ENCODE measurements around the gene DNAH12.
"Not testable (repeated sequence)": the region's sequence is repeated elsewhere in the genome, so short reads cannot be mapped to it uniquely, and the experiment has no call there.

DNAH12 gene

DNA sequence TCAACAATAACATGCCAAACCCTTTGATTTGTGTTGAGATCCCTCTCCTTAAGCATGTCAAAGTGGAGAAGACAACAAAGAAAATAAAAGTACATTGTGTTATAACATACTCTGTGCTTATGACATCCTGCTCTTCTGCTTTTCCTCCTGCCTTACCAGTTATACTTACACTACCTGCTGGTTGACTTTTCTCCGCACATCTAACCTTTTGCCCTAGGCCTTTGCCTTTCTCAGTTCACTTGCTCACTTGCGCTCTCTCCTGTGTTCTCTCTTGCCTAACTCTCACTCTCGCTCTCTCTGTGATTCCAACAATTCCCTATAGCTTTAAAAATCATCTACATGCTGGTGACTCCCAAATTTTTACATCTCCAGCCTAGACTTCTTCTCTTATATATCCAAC lies 5.7 kb downstream of the DNAH12 start:
- H3K4me3 ChIP-seq (ENCODE audit: low read depth, low read length), result no peak overlapping the region
- no peak for DNase-seq (ENCODE audit: low read depth)

DNA sequence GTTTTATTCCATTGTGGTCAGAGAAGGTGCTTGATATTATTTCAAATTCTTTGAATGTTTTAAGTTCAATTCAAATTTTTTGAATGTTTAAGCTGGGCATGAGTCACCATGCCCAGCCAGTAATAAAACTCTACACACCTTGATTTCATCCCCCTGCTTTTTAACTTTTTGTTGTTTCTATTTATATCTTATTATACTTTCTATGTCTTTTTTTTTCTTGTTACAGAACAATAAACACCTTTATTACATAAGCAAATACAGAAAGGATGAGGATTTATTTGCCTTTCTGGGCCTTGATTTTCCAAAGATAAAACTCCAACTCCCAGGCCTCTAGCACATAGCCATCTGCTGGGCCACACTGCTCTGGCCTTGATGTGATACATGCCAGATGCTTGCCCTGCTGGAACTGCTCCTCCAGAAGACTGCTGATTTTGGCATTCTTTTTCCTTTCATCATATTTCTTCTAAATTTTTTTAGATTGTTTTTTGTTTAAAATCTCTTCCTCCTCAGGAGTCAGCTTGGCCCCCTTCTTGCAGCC lies 14.0 kb downstream of the DNAH12 start:
- no peak for DNase-seq (ENCODE audit: low read depth)
- no peak overlapping the region for H3K4me3 ChIP-seq (ENCODE audit: low read depth, low read length)

DNA sequence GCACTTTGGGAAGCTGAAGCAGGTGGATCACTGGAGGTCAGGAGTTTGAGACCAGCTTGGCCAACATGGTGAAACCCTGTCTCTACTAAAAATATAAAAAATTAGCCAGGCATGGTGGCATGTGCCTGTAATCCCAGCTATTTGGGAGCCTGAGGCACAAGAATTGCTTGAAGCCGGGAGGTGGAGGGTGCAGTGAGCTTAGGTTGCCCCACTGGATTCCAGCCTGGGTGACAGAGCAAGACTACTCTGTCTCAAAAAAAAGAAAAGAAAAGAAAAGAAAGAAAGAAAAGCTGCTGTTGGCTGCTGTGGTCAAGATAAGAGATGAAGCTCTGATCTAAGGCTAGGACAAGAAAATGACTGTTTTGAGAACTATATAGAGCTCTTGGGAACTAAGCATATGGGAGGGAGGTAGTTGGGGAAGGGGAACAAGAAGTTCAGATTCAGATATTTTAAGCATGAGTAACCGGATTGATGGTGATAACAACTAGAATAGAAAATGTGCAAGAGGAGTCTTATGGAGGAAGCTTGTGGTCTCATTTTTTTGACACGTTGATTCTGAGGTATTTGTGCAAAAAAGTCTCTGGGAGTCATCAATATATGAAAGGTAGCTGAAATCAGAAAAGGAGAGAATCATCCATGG lies 25.7 kb downstream of the DNAH12 start:
- no peak overlapping the region for H3K4me3 ChIP-seq (ENCODE audit: low read depth, low read length)
- DNase-seq (ENCODE audit: low read depth), result no peak

DNA sequence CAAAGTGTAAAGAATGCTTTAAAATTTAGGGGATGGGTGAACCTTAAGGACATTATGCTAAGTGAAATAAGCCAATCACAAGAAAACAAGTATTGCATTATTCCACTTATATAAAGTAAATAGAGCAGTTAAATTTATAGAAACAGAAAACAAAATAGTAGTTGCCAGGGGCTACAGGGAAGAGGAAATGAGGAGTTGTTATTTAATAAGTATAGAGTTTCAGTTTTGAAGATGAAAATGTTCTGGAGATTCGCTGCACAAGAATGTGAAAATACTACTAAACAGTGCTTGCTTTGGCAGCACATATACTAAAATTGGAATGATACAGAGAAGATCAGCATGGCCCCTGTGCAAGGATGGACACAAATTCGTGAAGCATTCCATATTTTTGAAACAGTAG lies 32.0 kb downstream of the DNAH12 start:
- no peak for DNase-seq (ENCODE audit: low read depth)
- H3K4me3 ChIP-seq (ENCODE audit: low read depth, low read length), result no peak overlapping the region

DNA sequence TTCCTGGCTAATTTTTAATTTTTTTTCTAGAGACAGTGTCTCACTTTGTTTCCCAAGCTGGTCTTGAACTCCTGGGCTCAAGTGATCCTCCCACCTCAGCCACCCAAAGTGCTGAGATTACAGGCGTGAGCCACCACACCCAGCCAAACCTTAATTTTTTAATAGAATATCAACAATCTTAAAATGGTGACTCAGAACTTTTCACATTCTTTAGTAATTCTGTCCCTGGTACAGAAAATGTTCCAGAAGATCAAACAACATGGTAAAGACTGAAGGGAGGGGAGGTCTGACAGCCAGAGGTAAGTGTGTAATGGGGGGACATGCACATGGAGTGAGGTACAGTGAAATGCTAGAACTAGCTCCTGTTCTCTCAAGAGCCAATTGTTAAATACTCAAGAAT lies 38.2 kb downstream of the DNAH12 start:
- H3K4me3 ChIP-seq (ENCODE audit: low read depth, low read length), result no peak overlapping the region
- no peak for DNase-seq (ENCODE audit: low read depth)

DNA sequence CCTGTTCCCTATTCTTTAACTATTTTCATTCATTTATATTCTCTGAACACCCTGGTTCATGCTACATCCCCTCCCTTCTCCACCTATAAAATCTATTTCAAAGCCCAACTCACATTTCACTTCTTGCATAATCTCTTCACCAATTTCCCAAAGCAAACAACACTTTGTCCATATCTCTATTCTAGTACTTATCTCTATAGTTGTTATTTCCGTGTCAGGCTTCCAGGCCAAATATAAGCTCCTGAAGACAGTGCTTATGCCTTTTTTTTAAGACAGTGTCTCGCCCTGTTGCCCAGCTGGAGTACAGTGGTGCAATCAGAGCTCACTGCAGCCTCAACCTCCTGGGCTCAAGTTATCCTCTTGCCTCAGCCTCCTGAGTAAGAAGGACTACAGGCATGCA lies 43.6 kb downstream of the DNAH12 start:
- H3K4me3 ChIP-seq (ENCODE audit: low read depth, low read length), result no peak overlapping the region
- DNase-seq (ENCODE audit: low read depth), result no peak

DNA sequence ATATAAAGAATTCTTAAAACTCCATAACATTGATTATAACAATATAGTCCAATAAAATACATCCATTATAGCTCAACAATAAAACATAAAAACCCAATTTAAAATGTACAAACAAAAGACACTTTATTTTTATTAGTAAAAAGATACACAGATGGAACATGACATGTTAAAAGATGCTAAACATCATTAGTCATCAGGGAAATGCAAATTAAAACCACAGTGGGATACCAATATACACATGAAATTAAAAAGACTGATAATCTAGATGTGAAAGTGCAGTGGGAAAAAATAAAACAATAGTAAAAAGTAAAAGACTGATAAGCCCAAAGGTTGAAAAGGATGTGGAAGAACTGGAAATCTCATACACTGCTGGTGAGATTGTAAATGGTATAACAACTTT lies 46.2 kb downstream of the DNAH12 start:
- no peak overlapping the region for H3K4me3 ChIP-seq (ENCODE audit: low read depth, low read length)
- DNase-seq (ENCODE audit: low read depth), result no peak

DNA sequence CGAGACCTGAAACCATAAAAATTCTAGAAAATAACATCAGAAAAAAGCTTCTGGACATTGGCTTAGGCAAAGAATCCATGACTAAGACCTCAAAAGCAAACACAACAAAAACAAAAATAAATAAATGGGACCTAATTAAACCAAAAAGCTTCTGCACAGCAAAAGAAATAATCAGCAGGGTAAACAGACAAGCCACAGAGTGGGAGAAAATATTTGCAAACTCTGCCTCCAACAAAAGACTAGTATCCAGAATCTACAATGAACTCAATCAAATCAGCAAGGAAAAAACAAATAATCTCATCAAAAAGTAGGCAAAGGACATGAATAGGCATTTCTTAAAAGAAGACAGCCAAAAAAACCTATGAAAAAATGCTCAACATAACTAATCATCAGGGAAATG lies 59.6 kb downstream of the DNAH12 start:
- H3K4me3 ChIP-seq (ENCODE audit: low read depth, low read length), result no peak overlapping the region
- DNase-seq (ENCODE audit: low read depth), result no peak

DNA sequence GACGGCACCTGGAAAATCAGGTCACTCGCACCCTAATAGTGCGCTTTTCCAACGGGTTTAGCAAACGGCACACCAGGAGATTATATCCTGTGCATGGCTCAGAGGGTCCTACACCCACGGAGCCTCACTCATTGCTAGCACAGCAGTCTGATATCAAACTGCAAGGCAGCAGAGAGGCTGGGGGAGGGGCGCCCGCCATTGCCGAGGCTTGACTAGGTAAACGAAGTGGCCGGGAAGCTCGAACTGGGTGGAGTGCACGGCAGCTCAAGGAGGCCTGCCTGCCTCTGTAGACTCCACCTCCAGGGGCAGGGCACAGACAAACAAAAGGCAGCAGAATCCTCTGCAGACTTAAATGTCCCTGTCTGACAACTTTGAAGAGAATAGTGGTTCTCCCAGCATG lies 67.0 kb downstream of the DNAH12 start:
- not testable (repeated sequence) for DNase-seq (ENCODE audit: low read depth); H3K4me3 ChIP-seq (ENCODE audit: low read depth, low read length)

DNA sequence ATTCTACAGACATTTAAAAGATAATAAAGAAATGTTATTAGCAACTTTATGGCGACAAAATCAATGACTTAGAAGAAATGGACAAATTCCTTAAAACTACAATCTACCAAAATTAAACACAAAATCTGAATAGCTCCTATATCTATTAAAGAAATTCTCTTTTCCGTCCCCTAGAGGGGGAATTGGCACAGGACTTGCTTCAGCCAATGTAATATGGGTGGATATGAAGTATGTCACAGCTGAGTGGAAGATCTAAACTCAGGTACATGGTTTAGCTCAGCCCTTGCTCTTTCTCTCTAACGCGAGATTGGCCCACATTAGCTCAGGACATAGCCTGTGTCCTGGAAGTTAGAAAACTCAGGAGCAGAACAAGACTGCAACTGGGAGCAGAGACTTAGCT lies 79.3 kb downstream of the DNAH12 start:
- DNase-seq (ENCODE audit: low read depth), result no peak
- H3K4me3 ChIP-seq (ENCODE audit: low read depth, low read length), result no peak overlapping the region

DNA sequence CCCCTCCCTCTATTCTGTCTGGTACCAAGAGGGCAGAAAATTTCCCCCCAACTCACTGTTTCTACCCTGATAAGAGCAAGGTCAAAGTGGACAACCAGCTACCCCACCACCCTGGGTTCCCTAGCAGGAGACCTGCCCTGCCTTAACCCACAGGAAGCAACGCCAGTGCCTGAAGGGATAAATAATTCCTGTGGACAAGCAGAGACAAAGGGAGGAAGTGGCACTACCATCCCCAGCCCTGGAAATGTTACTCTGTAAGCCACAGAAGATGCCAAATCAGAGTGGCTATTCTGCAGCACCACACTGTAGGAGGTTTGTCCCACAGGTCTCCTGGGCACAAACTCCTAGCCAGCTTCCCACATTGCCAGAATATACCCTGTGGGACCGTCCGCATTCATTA lies 80.1 kb downstream of the DNAH12 start:
- no peak overlapping the region for H3K4me3 ChIP-seq (ENCODE audit: low read depth, low read length)
- no peak for DNase-seq (ENCODE audit: low read depth)

DNA sequence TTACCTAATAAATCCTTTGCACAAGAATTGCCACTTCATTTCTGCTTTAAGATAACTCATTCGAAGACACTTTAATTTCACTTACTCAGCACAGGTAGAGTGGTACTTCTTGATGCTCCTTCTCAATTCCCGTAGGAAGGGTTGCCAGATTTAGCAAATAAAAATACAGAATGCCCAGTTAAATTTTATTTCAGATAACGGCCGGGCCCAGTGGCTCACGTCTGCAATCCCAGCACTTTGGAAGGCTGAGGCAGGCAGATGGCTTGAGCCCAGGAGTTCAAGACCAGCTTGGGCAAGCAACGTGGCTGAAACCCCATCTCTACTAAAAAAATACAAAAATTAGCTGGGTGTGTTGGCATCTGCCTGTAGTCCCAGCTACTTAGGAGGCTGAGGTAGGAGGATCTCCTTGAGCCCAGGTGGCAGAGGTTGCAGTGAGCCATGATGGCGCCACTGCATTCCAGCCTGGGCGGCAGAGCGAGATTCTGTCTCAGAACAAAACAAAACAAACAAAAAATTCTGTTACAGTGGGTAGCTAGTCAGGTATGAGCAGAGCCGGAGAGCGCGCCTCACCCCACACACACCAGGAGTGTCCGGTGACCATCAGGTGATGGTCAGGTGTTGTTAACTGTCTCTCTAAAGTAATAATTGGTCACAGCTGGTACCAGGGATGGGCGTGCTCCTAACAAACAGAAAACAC lies 92.8 kb downstream of the DNAH12 start:
- DNase-seq (ENCODE audit: low read depth), result no peak
- no peak overlapping the region for H3K4me3 ChIP-seq (ENCODE audit: low read depth, low read length)

DNA sequence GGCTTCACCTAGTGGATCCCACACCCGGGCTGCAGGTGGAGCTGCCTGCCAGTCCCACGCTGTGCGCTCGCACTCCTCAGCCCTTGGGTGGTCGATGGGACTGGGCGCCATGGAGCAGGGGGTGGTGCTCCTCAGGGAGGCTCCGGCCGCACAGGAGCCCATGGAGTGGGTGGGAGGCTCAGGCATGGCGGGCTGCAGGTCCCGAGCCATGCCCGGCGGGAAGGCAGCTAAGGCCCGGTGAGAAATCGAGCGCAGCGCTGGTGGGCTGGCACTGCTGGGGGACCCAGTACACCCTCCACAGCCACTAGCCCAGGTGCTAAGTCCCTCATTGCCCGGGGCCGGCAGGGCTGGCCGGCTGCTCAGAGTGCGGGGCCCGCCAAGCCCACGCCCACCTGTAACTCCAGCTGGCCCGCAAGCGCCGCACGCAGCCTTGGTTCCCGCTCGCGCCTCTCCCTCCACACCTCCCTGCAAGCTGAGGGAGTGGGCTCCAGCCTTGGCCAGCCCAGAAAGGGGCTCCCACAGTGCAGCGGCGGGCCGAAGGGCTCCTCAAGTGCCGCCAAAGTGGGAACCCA lies 94.8 kb downstream of the DNAH12 start:
- not testable (repeated sequence) for H3K4me3 ChIP-seq (ENCODE audit: low read depth, low read length); DNase-seq (ENCODE audit: low read depth)

DNA sequence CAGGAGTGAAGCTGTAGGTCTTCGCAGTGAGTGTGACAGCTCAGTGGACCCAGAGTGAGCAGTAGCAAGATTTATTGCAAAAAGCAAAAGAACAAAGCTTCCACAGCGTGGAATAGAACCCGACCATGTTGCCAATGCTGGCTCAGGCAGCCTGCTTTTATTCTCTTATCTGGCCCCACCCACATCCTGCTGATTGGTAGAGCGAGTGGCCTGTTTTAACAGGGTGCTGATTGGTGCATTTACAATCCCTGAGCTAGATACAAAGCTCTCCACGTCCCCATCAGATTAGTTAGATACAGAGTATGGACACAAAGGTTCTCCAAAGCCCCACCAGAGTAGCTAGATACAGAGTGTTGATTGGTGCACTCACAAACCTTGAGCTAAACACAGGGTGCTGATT lies 95.7 kb downstream of the DNAH12 start:
- not testable (repeated sequence) for DNase-seq (ENCODE audit: low read depth); H3K4me3 ChIP-seq (ENCODE audit: low read depth, low read length)

DNA sequence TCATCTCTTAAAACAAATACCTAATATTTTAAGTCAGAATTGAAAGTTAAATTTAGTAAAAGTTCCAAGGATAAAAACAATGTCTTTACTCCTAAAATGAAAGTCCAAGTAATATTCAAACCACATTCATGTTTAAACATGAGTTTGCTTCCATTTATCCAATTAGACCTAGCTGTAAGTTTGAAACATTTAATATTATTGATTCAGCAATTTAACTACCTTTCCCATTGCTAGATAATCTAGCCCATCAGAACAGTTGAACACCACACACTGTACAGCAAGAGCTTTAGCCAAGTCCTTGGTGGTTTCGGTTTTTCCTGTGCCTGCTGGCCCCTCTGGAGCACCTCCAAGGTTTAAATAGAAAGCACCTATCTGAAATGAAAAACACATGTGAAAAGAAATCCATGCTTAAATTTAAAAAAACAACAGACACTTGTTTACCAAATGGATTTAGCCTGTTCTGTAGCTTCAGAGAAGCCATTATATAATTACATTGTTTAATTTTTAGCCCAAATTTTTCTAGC lies 97.8 kb downstream of the DNAH12 start:
- no peak for DNase-seq (ENCODE audit: low read depth)
- no peak overlapping the region for H3K4me3 ChIP-seq (ENCODE audit: low read depth, low read length)

DNA sequence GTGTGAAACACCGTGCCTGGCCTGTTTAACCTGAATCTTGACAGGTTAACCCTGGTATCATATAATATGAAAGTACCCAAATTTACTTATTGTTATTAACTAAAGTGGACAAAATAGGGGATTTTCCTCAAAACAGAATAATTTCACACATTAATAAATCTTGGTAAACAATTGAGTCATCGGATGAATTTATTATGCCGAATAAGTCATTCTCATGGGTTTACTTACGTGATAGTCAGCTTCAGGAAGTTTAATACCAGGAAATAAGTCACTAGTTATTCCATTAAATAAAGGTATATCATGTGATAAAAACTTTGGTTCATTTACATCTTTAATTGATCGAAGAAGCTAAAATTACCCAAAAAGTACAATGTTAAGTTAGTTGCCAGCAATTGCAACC lies 99.7 kb downstream of the DNAH12 start:
- no peak for DNase-seq (ENCODE audit: low read depth)
- H3K4me3 ChIP-seq (ENCODE audit: low read depth, low read length), result no peak overlapping the region

DNA sequence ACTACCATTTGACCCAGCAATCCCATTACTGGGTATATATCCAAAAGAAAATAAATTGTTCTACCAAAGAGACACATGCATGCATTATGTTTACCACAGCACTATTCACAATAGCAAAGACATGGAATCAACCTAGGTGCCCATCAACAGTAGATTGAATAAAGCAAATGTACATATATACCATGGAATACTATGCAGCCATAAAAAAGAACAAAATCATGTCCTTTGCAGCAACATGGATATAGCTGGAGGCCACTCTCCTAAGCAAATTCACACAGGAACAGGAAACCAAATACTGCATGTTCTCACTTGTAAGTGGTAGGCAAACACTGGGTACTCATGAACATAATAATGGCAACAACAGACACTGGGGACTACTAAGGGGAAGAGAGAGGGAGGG lies 104.0 kb downstream of the DNAH12 start:
- not testable (repeated sequence) for H3K4me3 ChIP-seq (ENCODE audit: low read depth, low read length); DNase-seq (ENCODE audit: low read depth)

DNA sequence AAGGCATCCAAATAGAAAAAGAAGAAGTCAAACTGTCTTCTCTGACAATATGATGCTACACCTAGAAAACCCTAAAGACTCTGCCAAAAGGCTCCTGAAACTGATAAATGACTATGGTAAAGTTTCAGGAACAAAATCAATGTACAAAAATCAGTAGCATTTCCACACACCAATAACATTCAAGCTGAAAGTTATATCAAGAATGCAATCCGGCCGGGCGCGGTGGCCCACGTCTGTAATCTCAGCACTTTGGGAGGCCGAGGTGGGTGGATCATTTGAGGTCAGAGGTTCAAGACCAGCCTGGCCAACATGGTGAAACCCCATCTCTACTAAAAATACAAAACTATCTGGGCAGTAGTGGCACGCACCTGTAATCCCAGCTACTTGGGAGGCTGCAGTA lies 105.7 kb downstream of the DNAH12 start:
- not testable (repeated sequence) for H3K4me3 ChIP-seq (ENCODE audit: low read depth, low read length)

DNA sequence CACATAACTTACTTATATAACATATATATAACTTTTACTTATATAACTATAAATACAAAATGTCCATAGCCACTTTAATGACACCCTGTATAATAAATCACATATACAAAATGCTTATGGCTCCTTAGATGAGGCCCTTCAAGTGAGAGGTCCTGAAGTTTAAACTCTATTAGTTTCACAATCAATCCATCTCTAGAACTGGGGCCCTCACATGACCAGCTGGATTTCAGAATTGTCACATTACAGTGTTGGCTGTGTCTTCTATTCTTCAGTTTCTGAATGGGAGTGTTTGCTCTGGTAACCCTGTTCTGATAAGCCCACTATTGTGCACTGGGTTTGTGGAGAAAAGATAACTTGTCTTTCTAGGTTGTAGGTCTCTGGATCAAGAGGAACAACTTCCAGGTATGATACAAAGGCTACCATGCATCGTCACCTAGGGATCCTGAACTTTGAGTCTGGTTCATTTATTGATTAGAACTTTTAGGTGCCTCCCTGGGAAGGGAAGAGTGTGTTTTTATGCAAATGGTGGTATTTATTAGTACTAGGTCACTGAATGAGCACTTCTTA lies 107.9 kb downstream of the DNAH12 start:
- no peak for DNase-seq (ENCODE audit: low read depth)
- H3K4me3 ChIP-seq (ENCODE audit: low read depth, low read length), result no peak overlapping the region

More for the DNA sequence above, 105.7 kb downstream of the DNAH12 start:
- not testable (repeated sequence) for DNase-seq (ENCODE audit: low read depth)

DNA sequence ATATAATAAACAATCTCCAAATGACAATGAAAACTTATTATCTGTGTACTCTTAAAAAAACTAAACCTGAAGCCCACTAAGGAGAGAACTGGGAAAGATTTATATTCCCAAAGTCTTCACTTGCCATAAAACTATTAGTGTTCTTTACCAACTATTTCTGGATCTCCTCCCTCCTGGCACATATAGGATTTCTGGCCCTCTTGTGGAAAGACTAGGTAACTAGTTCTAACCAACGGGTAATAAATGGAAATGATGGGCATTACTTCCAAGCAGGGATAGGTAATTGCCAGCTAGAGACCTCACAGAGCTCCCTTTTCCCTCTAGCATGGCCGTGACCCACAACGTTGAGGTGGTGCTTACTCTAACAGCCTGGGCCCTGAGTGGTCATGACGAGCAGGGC lies 110.1 kb downstream of the DNAH12 start:
- no peak for DNase-seq (ENCODE audit: low read depth)
- no peak overlapping the region for H3K4me3 ChIP-seq (ENCODE audit: low read depth, low read length)
